NCI-H2107 treated with DMSO at 0.1 percent for 48 hours (cell line): Measurements from ENCODE around the gene PDE11A.

Experiments
- DNase-seq: peaks from one replicate; lab custom pipeline; 2025; ENCODE audit not compliant: unreplicated experiment; lab: John Stamatoyannopoulos, UW

PDE11A gene

DNA sequence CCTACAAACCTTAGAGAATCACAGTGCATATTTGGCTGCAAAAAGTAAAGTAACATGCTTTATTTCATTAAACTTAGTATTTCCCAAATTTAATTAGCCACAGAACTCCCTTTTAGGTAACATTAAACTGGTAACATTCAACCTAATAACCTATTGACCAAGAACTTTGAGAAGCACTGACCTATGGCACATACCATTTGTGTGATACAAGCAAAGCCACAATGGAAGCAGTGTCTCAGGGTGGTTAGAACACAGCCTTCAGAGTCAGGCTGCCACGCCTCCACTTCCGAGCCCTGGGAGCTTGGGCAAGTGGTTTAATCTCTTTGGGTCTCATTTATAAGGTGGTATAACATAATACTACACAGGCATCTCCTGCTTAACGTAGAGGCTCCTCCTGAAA lies 301.4 kb downstream of the PDE11A start:
- no peak for DNase-seq

DNA sequence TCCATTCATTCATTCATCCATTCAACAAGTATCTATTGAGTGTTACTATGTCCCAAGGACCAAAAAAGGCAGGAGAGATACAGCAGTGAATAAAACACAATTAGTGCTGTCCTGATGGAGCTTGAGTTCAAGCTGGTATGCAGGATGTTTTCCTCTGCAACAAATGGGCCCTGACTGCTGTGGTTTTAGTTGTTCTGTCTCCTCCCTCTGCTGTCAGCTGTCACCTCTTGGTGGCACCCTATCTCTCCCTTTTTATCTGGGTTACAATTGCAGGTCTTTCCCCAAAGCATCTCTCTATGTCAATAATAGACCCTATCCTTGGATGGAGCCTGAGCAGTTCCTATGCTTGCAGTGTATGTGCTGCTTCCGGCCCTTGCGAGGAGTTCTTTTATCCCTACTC lies 304.8 kb downstream of the PDE11A start:
- DNase-seq = peak; percentile 29

DNA sequence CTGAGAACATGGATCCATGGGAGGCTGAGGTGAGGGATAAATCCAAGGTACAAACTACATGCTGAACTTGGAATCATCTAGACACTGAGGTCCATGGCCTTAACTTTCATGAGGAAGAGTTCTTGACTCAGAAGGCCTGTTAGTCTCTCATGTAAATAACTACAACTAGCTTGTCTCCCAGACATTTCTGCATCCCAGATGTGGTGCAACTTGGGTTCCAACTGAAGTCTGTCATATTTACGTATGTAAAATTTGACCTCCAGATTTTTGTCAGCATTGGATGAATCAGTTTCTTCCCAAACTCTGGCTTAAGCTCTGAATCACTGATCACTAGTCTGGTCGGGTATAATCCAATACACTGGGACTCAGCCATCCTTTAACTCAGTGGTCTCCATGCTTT lies 306.9 kb downstream of the PDE11A start:
- DNase-seq = no peak

DNA sequence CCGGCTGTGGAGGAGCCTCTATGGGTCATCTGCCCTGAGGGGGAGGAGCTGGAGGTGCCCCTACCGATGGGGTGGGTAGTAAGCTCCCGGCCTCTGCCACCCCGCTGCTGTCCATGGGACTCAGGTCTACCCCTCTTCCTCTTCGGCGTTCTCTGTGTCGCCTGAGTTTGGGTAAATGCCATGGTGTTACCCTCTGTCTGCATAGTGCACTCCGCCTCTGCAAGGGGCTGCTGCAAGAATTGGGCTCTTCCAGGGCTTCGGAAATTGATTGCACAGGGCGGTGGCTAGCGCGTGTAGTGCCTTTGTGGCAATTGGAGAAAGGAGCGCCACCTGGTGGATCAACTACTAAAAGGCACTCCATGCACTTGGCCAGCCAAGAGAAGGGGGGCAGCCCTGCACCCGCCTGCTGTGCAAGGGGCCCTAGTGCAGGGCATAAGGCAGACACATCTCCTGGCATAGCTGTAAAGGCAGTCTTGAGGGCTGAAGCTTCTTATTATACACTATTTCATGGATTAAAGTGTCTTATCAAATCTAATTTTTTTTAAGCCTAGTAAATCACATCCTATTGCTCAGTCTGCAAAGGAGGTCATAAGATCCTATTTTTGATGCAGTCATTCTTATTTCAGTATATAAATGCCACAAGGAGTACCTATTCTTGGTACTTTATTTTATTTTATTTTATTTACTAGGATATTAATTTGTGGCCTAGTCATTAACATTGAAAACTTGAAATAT lies 308.9 kb downstream of the PDE11A start:
- DNase-seq = peak; percentile 34

DNA sequence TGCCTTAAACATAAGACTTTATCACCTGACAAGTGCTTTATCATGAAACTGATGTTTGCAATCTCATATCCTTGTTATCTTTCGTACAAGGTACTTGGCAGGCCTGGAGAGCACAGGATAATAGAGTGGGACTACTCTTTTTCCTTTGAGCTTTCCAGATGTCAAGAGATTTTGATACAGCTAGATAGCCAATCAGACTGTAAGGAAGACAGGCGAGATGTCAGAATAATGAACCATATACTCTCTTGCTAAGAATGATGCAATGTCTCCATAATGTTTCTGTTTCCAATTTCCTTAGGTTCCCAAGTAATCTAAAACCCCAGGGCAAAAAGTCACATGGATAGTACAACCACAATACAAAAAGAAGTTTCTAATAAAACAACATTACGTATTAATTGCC lies 313.1 kb downstream of the PDE11A start:
- DNase-seq = no peak

DNA sequence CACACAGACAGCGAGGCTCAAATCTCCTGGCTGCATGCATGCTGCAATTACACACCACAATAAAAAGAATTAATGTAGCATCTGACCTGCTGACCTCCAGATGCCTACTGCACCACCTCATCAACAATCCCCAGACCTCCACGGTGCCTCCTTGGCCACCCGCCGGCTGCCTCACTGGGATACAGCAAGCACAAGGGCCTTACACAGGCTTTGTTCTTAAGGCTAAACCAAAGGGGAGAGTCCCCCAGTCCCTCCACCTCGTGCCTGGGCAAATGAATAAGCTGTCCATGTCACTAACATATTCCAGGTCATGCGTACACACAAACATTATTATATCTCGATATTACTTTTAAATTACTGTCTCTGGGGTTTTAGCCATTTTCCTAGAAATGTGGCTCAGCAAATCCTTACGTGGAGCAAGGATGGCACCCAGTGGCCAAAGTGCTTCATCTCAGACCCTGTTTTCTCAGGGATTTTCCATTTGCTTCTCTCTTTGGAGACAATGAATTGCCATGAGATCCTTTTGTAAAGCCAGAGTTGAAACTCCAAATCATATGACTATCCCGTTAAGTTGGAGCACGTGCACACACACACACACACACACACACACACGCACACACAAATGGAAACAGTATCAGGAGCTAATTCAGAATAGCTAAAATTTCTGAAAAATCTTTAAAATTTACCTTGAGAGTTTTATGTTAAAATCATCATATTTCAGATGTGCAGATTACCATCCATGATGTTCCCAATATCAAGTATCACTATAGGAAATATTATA lies 313.8 kb downstream of the PDE11A start:
- peak; percentile 28 for DNase-seq

DNA sequence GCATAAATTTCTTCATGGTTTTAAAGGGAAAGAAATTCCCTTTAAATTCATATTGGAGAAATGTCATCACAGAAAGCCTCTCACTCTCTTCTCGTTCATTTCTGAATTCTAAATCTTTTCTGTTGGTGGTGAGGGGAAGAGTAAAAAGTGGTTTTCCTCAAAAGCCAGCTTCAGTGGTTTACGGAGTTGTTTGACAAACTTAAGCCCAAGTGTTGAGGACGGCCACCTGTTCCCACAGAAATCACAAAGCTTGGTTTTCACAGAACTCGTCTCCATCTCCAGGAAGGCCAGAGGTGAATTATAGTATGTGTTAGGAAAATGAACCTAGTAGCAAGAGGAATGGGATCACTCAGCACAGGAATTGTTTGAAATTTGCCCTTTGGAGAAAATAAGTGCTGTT lies 316.2 kb downstream of the PDE11A start:
- DNase-seq = no peak

DNA sequence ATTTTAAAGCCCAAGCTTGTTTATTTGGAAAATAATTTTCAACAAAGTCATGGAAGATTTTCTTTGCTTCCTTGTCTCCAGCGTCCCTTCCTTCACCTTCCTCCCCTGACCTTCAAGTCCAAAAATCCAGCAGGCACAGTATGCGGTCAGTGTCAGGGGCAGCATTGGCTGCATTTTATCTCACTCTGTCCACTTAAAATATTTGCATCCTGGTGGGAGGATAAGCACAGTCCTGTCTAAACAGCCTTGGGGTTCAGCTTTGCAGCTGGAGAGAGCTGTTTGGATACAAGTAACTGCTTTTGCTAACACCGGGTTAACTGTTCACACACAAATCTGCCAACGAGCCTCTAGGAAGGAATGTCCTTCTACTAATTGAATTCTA lies 318.1 kb downstream of the PDE11A start:
- no peak for DNase-seq

DNA sequence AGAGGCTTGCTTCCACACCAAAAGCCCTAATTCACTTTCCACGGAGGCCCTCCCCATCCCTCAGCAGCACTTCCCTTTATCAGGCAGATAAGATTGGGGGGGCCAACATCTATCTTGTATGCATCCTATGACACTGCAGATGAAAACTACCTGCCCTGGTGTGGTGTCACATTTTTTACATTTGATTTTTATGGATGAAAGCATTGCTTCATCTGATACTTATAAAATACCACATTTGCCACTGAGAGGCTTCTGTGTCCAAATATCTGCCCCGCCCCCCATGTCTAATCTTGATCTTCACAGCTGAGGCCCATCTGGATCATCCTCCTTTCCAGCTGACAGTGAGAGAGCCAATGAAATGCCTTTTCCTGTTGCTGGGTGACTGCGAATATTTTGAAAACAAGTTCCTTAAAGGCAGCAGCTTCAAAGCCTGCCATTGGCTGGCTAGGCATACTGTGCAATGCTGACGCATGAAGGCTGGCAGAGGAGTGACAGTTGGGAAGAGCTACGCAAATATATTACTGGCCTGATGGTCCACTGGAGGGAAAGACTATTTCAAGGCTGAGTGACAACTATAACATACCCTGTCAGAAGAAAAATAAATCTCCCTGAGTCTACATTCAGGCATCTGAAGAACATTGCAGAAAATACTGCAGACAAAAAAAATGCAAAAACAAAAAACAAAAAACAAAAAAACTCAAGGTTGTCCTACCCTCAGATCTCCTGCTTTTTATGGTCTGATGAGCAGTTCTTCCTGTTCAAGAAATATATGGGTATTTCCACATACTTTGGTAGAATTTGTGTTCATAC lies 318.7 kb downstream of the PDE11A start:
- no peak for DNase-seq

DNA sequence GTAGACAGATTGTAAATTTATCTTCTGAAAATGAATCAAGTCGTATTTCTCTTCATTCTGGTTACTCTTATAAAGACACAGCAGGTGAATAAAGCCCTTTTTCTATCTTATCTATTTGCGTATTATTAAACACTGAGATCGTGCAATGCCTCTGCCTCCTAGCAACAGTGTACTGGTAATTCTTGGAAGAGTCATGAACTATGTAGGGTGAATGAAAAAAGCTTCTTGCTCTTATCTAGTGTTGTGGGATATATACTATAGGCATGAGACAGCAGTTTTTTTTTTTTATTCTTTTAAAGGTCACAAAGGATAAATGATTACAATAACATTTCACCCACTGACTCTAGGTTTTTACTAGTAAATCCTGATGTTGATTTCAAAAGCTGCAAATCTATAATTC lies 324.2 kb downstream of the PDE11A start:
- no peak for DNase-seq

DNA sequence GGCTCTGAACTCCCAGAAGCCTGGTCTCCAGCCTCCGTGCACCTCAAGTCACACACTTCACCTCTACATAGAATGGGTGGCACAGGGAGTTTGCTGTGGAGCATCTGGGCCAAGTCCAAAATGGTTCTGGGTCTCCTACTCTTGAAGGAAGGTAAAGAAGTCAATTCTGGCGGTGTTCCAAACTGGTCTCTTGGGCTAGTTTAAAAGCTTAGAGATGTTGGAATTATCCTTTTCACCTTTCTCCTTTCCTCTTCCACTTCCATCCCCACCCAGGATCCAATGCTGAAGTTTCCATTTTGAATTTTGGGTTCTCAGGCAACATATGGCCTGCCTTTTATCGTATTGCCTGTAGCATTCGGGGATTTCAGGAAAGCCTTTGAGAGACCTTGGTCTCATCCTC lies 325.2 kb downstream of the PDE11A start:
- no peak for DNase-seq

DNA sequence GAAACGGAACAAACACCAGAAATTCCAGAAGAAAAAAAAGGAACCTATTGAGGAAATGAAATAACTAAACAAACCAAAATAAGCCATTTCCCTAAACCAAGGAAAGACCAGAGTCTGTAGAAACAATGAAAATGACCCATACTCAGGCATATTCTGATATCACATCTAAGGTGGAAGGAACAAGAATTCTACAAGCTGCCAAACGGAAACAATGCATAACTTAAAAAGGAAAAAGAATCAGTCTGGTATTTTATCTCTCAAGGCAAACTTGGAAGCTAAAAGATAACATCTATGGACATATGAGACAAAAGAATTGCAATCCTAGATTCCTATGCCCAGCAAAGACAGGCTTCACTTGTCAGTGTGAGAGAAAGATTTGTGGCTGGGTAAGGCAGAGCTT lies 326.2 kb downstream of the PDE11A start:
- DNase-seq = no peak

DNA sequence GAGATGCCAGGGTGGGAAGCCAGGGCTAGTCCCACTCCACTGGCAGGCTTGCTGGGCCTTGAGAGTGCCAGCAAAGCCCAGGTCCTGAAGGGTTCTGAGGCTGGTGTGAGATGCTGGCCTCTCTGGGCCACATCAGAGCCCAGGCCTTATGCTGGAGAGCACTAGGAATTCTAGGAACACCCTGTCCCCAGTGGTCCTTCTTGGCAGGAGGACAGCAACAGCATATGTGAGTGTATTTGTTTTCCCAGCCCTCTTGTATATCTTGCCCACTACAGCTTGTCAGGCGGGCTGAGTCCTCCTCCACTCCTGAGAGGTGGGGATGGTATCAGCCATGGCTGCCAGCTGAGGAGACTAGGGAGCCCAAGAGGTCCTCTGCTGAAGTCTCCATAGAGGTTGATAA lies 327.0 kb downstream of the PDE11A start:
- no peak for DNase-seq

DNA sequence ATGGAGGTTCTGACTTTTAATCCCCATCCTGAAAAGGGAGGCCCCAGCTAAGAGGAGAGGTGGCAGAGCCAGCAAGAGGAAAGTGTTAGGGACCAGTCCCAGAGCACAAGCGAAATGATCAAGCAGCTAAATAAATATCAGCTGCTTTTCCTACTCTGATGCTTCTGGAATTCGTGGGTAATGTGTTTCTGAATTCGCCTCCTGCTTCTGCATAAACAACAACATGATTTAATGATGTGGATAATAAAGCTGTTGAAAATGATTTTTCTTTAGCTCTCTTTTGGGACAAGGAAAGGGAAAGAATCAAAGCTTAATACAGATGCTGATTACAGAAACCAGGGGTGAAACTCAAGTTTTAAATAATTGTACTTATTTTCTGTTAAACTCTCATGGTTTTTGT lies 329.7 kb downstream of the PDE11A start:
- no peak for DNase-seq

DNA sequence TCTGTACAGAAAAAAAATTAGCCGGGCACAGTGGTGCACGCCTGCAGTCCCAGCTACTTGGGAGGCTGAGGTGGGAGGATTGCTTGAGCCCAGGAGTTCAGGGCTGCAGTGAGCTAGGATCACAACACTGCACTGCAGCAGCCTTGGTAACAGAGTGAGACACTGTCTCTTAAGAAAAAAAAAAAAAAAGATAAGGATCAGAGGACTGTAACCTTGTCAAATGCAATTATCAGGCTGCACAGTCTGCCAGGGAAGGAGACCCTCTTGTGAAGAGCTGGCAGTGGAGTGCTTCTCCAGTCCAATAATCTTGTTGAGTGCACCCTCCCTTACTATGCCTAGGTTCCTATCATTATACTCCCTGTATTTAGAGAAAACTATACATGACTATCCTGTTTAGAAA lies 330.7 kb downstream of the PDE11A start:
- DNase-seq = no peak

DNA sequence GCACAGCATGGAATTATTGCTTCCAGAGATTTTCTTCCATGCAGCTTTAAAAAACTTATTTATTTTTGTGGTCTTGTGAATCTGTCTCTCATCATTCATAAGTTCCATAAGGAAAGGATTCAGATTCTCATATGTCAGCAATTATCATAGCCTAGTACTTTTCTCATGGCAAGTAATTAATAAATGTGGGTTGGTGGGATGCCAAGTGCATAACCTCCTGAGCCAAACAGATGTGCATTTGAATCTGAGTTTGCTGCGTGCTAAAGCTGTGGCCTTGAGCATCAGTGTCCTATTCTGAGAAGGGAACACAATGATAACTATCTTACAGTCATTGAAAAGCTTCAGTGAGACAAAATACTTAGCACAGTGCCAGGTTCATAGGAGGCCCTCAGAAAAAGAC lies 331.9 kb downstream of the PDE11A start:
- no peak for DNase-seq

DNA sequence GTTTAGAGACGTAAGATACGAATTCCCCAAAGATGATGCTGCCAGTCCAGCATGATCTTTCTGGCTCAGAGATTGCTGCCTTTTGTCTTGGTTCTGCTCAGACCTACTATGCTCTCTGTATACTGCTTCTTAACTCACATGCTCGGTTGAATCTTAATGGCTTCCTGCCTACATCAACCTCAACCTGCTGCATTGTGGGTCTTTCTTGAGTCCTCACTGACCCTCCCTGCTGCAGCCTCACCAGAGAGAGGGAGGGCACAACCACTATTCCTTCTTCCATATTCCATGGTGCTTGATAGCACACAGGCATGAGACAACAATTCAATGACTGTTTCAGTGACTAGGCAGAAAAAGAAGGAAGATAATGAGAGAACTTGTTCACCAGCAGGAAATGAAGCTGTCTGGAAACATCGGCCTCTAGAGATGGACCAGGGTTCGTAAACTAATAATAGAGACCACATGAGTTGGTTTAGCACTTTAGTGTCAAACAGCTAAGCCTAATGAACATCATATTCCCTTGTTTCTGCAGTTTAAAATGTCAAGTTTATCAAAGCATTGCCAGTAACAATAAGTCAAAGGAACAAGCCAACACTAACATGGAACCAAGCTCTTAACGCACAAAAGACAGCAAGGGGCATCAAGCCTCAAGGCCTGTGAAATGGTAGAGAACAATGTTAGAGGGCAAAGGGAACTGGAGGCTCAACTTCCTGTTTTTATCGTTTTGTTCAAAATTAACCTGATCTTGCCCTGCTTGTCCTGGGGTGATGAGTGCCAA lies 333.9 kb downstream of the PDE11A start:
- DNase-seq = no peak

DNA sequence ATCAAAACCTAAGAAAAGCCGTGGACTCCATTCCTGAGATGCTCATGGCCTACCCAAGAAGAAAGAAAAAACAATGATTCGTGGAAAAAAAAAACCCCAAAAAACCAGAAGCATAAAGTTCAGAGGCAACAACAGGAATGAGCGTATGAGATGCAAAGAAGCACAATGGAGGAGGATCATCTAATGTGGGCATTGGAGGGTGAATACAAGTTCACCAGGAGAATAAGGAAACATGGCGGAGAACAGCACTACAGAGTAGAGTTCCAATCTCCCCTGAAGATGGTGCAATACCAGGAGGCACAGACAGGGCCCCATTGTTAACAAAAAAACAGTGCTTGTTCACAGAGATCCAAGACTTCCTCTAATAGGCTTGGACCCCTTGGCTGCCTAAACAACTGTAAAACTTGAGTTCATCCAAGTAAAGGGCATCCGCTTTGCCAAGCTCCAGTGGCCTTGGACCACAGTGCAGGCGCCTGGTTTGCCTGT lies 337.2 kb downstream of the PDE11A start:
- no peak for DNase-seq

DNA sequence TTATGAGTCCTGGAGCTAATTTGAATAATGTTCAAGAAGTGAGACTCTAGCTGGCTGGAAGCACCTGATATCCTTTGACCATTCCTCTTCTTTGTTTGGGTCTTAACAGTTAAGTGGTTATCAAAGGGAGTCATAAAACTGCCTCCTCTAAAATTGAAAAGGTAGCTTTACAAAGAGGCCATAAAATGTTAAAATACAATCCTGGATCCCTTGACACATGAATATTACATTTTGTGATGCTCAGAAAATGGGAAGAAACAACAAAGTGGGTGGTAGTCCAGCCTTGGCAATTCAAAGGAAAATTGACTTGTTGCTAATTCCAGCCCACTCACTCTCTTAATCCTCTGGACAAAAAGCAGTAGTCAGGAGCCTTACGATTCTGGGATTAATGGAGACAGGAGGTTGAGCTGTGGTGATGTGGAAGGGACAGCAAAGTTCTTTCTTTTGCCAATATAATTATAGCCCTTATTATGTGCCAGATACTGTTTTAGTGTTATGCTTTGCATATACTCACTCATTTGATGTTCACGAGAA lies 339.2 kb downstream of the PDE11A start:
- no peak for DNase-seq

DNA sequence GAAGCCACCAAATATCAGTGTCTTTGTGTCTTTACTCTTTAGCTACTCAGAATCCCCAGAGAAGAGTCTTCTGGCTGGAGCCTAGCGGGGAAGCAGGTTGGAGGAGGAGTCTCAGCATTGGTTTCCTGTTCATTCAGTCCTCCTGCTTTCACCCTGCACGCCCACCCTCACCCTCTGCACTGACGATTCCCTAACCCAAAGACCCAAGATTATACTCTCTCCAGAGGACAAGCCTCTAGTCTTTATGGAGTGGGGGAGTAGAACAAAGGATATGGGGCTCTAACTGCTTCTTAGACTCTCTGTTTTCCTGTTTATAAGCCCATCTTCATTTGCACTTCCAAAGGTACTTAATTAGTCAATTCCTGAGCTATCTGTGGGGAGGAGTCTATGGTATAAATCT lies 341.2 kb downstream of the PDE11A start:
- DNase-seq = no peak

DNA sequence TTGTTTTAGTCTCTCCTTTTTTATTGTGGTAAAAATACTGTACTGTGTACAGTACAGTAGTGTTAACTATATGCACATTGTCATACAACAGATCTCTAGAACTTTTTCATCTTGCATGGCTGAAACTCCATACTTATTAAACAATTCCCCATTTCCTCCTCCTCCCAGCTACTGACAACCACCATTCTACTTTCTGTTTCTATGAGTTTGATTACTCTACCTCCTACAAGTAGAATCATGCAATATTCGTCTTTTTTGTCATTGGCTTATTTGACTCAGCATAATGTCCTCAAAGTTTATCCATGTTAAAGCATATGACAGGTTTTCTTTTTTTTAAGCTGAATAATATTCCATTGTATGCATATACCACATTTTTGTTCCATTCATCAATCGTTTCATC lies 341.8 kb downstream of the PDE11A start:
- DNase-seq = no peak
